Caki2 (cell line): ENCODE measurements around the gene CMTM5. TPM values are rescaled to one million over a fixed set of nuclear protein-coding genes. Genes with fewer than 3 reads are reported as not detected.
"Not testable (repeated sequence)": the region's sequence is repeated elsewhere in the genome, so short reads cannot be mapped to it uniquely, and the experiment has no call there.

Source experiments
- DNase-seq: peaks from one replicate; pipeline ENCODE4 v3.0.0-alpha.2; 2015; ENCODE audit warnings: low read depth
- in situ Hi-C: cut with HindIII; loops from 2 replicates; pipeline ENCODE4 v1.10.0; 2016; ENCODE audit warnings: low sequenced_read_pairs, low pct_unique_long_range_greater_than_20kb, mixed read lengths
- total RNA-seq: library from RNA; depleted of rRNA; stranded (reverse); fragments of >200 nt; shearing (Covaris generic); gene quantifications from 2 replicates; pipeline ENCODE4 v1.2.3, GENCODE V29; 2014; ENCODE audit warnings: low replicate concordance

Gene CMTM5
- total RNA-seq, 1 experiment from 2014 or later: not detected

DNA sequence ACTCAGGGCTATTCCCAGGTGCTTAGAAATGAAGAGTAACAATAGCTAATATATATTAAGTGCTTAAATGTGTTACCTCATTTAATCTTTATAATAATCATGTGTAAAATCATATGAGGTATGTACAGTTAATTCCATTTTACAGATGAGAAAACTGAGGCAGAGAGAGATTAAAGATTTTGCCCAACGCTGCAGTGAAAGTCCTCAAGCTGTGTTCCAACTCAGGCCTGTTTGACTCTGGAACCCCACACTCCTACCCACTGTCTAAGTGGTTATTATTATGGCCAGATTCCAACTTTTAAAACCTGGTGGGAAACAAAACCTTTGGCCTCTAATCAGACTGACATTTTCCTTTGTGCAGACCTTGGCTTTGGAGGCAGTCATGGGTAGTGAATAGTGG, 10.2 kb downstream of the CMTM5 start:
- no peak for DNase-seq
- in situ Hi-C loops: no loop called here

DNA sequence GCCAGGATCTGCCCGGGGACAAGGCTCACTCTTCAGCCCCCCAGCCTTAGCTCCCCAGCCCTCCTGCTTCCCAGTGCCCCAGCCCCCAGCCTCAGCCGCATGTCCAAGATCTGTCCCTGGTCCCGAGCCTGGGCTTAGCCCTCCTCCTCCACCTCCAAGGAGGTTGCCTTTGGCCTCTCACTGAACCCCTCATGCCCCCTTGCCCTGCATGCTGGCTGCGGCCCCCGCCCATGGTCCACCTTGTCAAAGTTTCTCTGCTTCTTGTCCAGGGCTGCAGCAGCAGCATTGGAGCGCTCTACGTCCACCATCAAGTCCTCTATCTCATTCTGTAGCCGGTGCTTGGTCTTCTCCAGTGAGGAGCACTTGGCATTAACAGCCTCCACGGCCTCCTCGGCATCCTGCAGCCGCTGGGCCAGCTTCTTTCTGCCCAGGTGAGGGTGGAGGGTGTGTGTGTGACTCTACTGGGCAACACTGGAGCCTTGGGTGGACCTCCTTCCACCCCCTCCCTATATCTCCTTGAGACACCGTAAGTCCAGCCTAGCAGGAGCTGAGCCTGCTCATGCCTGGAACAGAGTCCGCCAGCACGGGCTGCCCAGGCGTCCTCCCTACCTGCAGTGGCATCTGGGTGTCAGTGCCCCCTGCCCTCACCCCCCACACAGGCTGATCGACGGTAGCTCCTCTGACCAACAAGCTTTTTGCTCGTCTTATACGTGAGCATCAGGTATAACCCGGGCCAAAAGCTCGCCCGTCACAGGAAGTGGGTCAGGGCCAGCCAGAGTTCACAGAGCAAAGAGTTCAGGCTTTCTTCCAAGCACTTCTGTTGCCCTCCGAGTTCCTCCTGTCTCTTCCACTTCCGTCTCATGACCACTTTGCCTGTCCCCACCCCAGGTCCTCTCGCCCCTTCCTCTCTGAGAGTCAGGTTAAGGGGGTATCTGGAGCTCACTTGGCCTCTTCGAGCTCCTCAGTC, 11.4 kb downstream of the CMTM5 start:
- in situ Hi-C loops: no loop called here

DNA sequence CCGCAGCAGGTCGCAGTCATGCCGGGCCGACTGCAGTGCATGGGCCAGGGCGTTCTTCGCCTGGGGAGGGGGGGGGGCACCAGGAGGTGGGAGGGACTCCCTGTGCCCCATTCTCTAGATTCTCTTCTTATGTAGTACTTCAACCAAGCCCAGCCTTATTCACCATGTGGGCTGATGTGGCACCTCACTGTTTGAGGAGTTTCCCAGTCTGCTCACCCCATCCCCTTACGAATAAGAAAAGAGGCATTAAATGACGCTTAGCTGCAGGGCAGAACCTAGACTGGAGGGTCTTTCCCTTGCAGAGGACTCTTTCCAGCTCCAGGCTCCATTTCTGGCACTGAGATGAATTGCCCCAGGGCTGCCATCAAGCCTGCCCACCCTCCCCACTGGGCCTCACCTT, 12.2 kb downstream of the CMTM5 start:
- in situ Hi-C loops: no loop called here
- DNase-seq: no peak

More for the DNA sequence above, 11.4 kb downstream of the CMTM5 start:
- DNase-seq: no peak

DNA sequence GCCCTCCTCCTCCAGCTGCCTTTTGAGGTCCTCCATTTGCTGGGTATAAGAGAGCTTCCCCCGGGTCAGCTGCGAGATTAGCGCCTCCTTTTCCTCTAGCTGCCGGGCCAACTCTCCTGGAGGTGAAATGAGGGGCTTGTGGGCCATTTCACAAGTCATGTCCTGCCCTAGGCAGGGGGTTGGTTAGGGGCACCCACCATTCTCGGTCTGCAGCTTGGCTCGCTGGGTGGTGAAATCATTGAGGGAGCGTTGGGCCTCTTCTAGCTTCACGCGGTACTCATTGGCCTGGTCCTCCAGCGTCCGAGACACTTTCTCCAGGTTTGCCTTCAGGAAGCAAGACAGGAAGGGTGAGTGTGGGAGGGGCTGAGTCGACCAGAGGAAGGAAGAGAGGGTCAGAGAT, 12.6 kb downstream of the CMTM5 start:
- in situ Hi-C loops: no loop called here

DNA sequence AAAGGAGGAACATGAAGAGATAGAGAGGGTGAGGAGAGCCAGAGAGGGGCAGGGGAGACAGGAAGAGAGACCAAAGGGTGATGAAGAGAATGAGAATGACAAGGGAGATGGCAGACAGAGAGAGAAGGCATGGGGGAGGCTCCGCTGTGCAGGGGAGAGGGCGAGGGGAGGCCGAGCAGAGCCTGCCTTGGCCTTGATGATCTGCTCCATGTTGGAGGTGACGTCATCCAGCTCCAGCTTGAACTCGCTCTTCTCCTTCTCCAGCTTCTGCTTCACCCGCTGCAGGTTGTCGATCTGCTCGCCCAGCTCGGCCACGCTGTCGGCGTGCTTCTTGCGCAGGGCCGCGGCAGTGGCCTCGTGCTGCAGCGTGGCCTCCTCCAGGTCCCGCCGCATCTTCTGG, 13.0 kb downstream of the CMTM5 start:
- DNase-seq, in situ Hi-C loops: not testable (repeated sequence)

More for the DNA sequence above, 12.6 kb downstream of the CMTM5 start:
- DNase-seq: no peak

DNA sequence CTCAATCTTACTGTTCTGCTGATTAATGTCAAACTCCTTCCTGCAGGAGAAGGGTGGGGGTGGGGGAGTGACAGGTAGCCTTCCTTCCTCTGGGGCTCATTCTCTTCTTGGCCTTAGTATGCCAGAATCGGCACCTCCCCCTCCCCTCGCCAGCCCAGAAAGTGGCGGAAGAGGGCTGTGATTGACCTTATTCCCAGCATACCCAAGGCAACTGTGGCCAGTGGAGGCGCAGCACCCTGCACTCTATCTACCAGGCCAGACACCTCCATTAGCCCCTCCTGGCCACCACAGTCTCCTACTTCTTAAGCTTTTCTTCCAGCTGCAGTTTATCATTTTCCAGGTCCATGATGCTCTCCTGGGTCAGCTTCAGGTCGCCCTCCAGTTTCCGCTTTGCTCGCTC, 15.8 kb downstream of the CMTM5 start:
- in situ Hi-C loops: no loop called here
- no peak for DNase-seq

DNA sequence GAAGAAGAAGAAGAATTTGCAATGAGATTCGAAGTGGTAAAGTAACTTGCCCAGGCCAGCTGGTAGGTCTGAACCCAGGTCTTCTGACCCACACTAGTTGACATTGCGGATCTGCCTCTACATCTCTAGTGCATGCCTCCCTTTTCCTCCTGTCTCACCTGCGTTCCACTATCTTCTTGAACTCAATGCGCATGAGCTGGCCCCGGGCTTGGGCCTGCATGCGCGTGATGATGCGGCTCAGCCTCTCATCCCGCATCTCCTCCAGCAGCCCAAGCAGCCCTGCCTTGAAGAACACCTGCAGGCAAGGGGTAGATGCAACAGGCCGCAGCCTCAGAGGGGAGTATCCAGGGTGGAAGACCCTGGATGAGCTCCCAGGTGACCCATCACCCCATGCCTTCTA, 19.3 kb downstream of the CMTM5 start:
- in situ Hi-C loops: no loop called here
- no peak for DNase-seq

DNA sequence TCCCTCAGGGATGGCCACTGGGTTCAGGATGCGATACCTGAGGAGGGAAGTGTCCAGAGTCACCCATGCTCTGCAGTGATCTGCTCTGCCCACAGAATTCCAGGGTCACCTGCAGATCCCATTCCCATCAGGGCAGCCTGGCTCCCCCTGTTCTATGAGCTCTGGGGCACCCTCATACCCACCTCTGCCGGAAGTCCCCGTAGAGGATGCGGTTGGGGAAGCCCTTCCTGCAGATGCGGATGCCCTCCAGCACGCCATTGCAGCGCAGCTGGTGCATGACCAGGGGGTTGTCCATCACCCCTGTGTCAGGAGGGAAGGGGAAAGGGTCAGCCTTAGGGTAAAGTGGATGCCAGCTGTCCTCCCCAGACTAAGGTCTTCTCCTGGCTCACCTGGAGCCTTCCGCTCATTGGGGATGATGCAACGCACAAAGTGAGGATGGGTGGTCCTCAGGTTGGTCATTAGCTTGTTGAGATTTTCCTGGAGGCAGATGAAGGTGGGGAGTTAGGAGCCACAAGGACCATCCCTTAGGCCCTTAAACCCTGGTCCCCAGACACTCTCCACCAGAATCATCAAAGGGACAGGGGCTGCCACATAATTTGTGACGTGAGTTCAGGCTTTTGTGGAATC, 20.0 kb downstream of the CMTM5 start:
- no peak for DNase-seq
- in situ Hi-C loops: no loop called here

DNA sequence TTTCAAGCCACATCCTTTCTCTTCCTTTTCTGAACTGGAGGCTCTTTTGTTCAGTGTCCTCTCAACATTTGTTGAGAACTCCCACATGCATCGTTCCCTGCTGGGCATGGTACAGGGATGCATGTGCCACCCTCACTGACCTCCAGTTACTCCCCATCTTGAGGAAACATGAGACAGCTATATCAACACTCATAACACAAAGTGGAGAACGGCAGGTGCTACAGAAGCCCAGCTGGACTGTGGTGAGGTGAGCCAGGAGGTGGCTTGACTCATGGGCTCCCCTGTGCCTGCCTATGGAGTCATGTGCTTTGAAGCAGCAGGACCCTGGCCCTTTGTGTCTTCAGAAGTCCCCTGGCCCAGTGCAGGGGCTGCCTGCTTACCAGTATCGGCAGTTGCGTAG, 21.5 kb downstream of the CMTM5 start:
- no peak for DNase-seq
- in situ Hi-C loops: no loop called here

DNA sequence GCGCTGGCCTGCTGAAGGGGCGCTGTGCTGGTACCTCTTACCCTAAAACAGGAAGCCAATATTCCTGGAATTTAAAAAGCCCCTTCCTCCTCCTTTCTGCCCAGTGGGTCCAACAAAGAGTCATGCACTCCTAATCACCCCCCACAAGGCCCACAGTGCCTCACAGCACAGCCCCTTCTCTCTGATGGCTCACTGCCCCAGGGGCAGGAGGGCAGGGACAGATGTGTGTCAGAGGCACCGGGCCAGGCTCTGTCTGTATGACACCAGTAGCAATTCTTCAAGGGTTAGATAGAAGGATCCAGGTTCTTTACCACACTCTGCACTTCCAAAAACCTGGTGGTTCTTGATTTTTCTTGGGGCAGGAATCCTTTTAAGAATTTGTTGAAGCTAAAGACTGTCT, 22.3 kb downstream of the CMTM5 start:
- in situ Hi-C loops: no loop called here
- DNase-seq: no peak

DNA sequence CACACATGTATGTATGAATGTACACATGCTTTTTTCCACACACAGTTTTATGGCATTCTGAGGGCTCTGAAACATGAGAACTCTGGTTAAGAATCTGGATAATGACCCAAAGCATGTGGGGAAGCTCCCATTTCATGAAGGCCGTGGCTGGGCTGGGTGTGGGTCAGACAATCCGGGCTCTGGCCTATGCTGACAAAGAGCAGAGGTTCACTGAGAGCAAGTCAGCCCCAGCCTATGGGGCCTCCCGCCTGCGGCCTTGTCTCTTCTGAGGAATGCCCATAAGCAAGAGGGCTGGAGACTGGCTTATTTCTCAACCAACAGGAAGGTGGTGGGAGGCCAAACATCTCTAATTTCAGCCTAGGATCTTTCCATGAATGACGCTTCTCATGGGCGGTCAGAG, 22.7 kb downstream of the CMTM5 start:
- DNase-seq: no peak
- in situ Hi-C loops: no loop called here

DNA sequence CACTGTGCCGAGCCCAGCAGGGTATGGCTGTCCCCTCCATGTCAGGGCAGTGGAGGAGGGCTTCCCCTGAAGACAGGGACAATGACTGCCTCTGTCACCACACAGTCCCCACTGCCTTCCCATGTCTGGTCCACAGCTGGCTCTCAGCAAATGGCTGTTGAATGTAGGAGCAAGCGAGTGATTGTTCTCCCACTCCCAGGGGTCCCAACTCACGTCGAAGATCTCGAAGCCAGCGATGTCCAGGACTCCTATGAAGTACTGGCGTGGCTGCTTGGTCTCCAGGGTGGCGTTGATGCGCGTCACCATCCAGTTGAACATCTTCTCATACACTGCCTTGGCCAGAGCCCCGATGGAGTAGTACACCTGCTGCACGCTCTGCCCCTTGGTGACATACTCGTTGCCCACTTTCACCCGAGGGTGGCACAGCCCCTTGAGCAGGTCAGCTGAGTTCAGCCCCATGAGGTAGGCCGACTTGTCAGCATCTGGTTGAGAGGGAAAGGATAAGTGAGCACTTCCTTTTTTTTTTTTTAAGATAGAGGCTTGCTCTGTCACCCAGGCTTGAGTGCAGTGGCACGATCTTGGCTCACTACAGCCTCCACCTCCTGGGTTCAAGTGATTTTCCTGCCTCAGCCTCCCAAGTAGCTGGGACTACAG, 23.8 kb downstream of the CMTM5 start:
- DNase-seq, in situ Hi-C loops: not testable (repeated sequence)

DNA sequence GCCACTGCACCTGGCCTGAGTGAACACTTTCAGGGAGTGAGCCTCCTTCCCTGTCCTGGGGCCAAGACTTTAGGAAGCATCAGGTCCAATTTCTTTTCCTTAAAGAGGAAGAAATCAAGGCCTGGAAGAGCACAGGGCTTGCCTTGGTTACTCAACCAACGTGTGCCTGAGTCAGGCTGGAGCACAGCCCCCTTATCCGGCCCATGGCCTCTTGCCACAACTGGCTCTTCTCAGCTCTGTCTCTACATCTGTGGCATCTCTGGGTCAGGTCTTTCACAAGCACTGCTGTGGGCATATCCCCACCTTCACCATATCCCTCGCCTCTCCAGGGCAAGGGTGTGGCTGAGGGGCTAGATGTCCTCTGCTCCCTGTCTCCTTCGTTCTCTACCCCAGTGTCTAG, 24.4 kb downstream of the CMTM5 start:
- no peak for DNase-seq
- in situ Hi-C loops: no loop called here

DNA sequence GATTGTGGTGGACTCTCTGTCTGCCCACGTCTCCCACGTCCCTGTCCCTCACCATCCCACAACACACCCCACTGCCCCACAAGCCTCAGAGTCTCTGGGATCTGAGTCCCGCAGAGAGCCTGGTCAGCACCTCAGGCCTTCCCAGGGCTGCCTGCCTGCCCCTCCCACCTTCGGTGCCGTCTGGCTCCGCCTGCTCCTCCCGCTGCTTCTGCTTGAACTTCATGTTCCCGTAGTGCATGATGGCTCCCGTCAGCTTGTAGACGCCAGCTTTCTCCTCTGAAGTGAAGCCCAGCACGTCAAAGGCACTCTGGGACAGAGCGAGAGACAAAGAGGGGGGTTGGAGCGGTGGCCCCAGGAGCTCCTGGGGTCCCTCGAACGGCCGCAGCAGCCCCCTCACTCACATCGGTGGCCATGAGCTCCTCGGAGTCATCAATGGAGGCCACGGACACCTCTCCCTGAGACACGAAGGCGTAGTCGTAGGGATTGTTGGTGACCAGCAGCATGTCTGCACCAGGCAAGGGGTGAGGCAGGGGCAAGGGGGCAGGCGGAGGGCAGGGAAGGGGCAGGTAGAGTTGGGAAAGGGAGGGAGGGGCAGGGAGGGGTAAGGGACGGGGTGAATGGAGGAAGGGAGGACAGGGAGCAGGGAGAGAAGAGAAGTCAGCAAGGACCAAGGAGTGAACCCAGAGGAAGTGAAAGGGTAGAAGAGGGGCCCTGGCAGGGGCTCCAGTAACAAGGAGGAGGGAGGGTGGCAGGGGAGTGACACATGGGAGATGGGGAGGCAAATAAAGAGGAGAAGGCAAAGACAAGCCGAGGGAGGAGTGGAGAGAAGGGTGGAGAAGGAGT, 25.7 kb downstream of the CMTM5 start:
- DNase-seq: no peak
- in situ Hi-C loops: no loop called here

DNA sequence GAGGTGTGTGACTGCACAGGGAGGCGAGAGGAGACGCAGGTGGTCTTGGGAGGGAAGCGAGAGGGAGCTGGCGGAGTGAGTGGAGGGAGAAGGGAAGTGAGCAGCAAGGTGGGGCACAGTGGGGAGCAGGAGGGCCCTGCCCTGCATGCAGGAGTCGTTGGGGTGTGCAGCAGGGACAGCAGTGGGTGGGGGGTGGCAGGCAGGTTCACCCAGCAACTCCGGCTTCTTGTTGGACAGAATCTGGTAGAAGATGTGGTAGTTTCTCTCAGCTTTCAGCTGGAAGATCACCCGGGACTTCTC, 26.2 kb downstream of the CMTM5 start:
- no peak for DNase-seq
- in situ Hi-C loops: no loop called here

DNA sequence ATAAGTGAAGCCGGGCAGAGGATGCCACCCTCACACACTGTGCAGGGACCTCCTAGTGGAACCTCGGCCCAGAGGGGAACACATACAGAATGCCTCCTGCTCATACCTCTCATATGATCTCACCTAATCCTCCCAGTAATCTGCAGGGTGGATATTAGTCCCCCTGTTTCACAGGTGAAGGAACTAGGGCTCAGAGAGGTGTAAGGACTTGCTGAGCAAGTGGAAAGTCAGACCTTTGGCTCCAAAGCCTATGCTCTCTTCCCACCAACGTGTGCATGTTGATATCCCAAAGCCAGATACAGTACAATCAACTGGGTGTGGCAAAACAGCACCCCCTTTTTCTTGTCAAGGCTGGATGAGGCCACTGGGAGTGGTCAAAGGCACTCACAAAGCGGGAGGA, 27.1 kb downstream of the CMTM5 start:
- in situ Hi-C loops: no loop called here
- DNase-seq: no peak

DNA sequence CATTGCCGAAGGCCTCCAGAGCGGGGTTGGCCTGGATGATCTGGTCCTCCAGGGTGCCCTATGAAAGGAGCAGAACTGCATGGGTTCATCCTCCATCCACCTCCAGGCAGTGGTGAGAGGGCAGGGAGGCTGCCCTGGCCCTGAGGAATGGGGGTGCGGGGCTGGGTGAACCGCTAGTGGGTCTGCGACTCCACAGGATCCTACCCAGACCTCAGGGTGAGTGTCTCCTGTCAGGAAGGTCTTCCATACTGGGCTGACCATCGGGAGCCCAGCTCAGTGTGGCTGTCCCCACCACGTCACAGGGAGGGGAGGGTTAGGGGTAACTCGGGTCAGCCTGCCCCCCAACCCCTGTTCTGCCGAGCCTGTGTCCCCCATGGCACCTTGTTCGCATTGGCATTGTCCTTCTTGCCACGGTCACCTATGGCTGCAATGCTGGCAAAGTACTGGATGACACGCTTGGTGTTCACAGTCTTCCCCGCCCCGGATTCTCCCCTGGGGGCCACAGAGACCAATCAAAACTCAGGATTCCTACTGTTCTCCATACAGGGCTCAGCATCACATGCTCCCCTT, 27.6 kb downstream of the CMTM5 start:
- in situ Hi-C loops: no loop called here
- no peak for DNase-seq

DNA sequence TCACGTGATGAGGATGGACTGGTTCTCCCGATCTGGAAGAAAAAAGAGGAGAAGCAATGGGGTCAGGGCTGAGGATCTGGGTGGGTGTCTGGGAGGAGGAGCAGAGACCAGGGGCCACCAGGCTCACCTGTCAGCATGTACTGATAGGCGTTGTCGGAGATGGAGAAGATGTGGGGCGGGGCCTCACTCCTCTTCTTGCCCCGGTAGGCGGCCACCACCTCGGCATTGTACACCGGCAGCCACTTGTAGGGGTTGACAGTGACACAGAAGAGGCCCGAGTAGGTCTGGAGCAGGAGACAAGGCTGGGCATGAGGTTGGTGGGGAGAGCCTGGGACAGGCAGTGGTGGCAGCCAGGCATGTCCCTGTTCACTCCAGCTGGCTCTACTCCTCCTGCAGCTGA, 28.2 kb downstream of the CMTM5 start:
- in situ Hi-C loops: no loop called here
- DNase-seq: no peak
